Liver (tissue), 9 donors: ENCODE results near the gene BLOC1S3. TPM values are rescaled to one million over a fixed set of nuclear protein-coding genes. Genes with fewer than 3 reads are reported as not detected.
A peak's percentile ranks its signal among the peaks of the same experiment; 100 is the strongest.

Experiments
- DNase-seq: peaks from one replicate; pipeline ENCODE4 v3.0.0-alpha.2; 2017; ENCODE audit warnings: low spot score
- H3K27ac ChIP-seq, 2 donors: one replicate each; pipeline ENCODE4 v1.7.0; 2013; ENCODE audit warnings: inconsistent platforms in 2 of 2, low read length in 2 of 2, control low read depth in 1 of 2, low read depth in 1 of 2, mild to moderate bottlenecking in 1 of 2
- H3K27me3 ChIP-seq, 4 donors: one replicate each; pipeline versions ENCODE4 v1.6.1 to v1.7.0; 2013; ENCODE audit warnings: low read length in 3 of 4, inconsistent platforms in 1 of 4, mild to moderate bottlenecking in 1 of 4, moderate library complexity in 1 of 4; ENCODE audit not compliant: control insufficient read depth in 4 of 4, insufficient read depth in 4 of 4
- H3K36me3 ChIP-seq, 4 donors: one replicate each; pipeline versions ENCODE4 v1.6.1 to v1.7.0; 2013; ENCODE audit warnings: low read length in 3 of 4, mild to moderate bottlenecking in 3 of 4, low read depth in 1 of 4, moderate library complexity in 1 of 4; ENCODE audit not compliant: control insufficient read depth in 4 of 4, insufficient read depth in 3 of 4
- H3K4me1 ChIP-seq, 4 donors: one replicate each; pipeline versions ENCODE4 v1.6.1 to v1.7.0; 2013; ENCODE audit warnings: low read length in 3 of 4, mild to moderate bottlenecking in 3 of 4, moderate library complexity in 1 of 4; ENCODE audit not compliant: control insufficient read depth in 4 of 4, insufficient read depth in 4 of 4
- H3K4me3 ChIP-seq, 3 donors: one replicate each; pipeline versions ENCODE4 v1.6.1 to v1.7.0; 2013; ENCODE audit warnings: low read length in 3 of 3, control low read depth in 1 of 3, low read depth in 1 of 3, mild to moderate bottlenecking in 1 of 3
- H3K9ac ChIP-seq, 2 donors: one replicate each; pipeline ENCODE4 v1.7.0; 2013; ENCODE audit warnings: low read length in 2 of 2, mild to moderate bottlenecking in 2 of 2, moderate library complexity in 2 of 2, control low read depth in 1 of 2, low read depth in 1 of 2
- H3K9me3 ChIP-seq, 4 donors: one replicate each; pipeline versions ENCODE4 v1.6.1 to v1.7.0; 2013; ENCODE audit warnings: low read length in 3 of 4; ENCODE audit not compliant: control insufficient read depth in 4 of 4
- EGR1 ChIP-seq, 2 donors: IDR thresholded peaks; 2 replicates each; pipeline ENCODE4 v1.6.1; 2016 to 2018; ENCODE audit warnings: antibody characterized with exemption in 2 of 2, low read depth in 2 of 2
- FOXA1 ChIP-seq: IDR thresholded peaks from 2 replicates; pipeline ENCODE4 v1.6.1; 2016; ENCODE audit warnings: antibody characterized with exemption
- FOXA2 ChIP-seq: IDR thresholded peaks from 2 replicates; pipeline ENCODE4 v1.6.1; 2016; ENCODE audit warnings: antibody characterized with exemption
- HNF4G ChIP-seq: IDR thresholded peaks from 2 replicates; pipeline ENCODE4 v1.6.1; 2016; ENCODE audit warnings: antibody characterized with exemption
- MAX ChIP-seq: IDR thresholded peaks from 2 replicates; pipeline ENCODE4 v1.6.1; 2016; ENCODE audit warnings: antibody characterized with exemption
- RAD21 ChIP-seq, 2 donors: IDR thresholded peaks; 2 replicates each; pipeline ENCODE4 v1.6.1; 2016; ENCODE audit warnings: antibody characterized with exemption in 2 of 2, mild to moderate bottlenecking in 2 of 2
- REST ChIP-seq: IDR thresholded peaks from 2 replicates; pipeline ENCODE4 v1.6.1; 2016; ENCODE audit warnings: antibody characterized with exemption, mild to moderate bottlenecking
- SP1 ChIP-seq: IDR thresholded peaks from 2 replicates; pipeline ENCODE4 v1.6.1; 2018; ENCODE audit warnings: antibody characterized with exemption, mild to moderate bottlenecking
- TAF1 ChIP-seq: conservative IDR thresholded peaks from 2 replicates; pipeline ENCODE4 v1.6.1; 2016; ENCODE audit warnings: antibody characterized with exemption, mild to moderate bottlenecking
- YY1 ChIP-seq: IDR thresholded peaks from 2 replicates; pipeline ENCODE4 v1.6.1; 2016; ENCODE audit warnings: antibody characterized with exemption, mild to moderate bottlenecking
- WGBS: extraction: QIAGEN DNeasy Blood & Tissue Kit; methylation state at CpG from one replicate; pipeline ENCODE4 v1.1.7; 2013; 5-methylcytosine and 5-hydroxymethylcytosine counted together
- polyA plus RNA-seq, 2 donors: library from polyadenylated mRNA; stranded (reverse) in 1 of 2; unstranded in 1 of 2; fragments of 200-250 nt in 1 of 2; fragments of >200 nt in 1 of 2; fragmentation: Nextera tagmentation in 1 of 2; extraction: Ambion mirVana in 1 of 2; gene quantifications; one replicate each; pipeline versions ENCODE4 v1.2.1 to v1.2.3, GENCODE V29; 2013 to 2015
- total RNA-seq, 2 donors: library from RNA; depleted of rRNA; stranded (reverse); fragments of >200 nt; gene quantifications; one replicate each; pipeline ENCODE4 v1.2.3, GENCODE V29; 2014
- TF ChIP-seq, protein P1 (sequence below): fragments of 150-350 bp; IDR thresholded peaks from 2 replicates; pipeline ENCODE4 v1.5.1; 2017; ENCODE audit warnings: improper control_type of control experiment, low read depth, low read length; ENCODE audit not compliant: missing input control
- TF ChIP-seq, protein P2 (sequence below): IDR thresholded peaks from 2 replicates; pipeline ENCODE4 v1.6.1; 2016; ENCODE audit warnings: antibody characterized with exemption
- donor health status: healthy.
- donor health status: healthy.
- donor health status: healthy.
- donor health status: healthy.
- donor health status: healthy.

Gene BLOC1S3
- total and polyA plus RNA-seq, 4 donors: 2.7 to 4.6 (median 4.2) TPM

DNA sequence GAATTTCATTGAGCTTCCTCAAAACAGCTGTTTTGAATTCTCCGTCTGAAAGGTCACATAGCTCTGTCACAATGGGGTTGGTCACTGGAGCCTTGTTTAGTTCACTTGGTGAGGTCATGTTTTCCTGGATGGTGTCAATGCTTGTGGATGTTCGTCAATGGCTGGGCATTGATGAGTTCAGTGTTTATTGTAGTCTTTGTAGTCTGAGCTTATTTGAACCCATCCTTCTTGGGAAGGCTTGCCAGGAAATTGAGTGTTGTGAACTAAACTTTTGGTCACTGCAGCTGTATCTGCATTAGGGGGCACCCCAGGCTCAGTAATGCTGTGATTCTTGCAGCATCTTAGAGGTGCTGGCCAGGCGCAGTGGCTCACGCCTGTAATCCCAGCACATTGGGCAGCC, 22.0 kb downstream of the BLOC1S3 start:
- no peaks in the 10 kb centered on the region for H3K9me3 ChIP-seq
- 75% methylated on average over 4 of the region's 4 CpGs for WGBS
- H3K27ac ChIP-seq: no peak overlapping the region
- peaks cover 0 to 2% (median 0%) of the 10 kb centered on the region in 4 donors for H3K4me1 ChIP-seq
- H3K4me3 ChIP-seq: no peak overlapping the region
- H3K27me3 ChIP-seq: no peaks in the 10 kb centered on the region
- no peaks in the 10 kb centered on the region for H3K36me3 ChIP-seq
- no peak overlapping the region for H3K9ac ChIP-seq
- DNase-seq: no peak
- TF ChIP-seq, protein P1, sequence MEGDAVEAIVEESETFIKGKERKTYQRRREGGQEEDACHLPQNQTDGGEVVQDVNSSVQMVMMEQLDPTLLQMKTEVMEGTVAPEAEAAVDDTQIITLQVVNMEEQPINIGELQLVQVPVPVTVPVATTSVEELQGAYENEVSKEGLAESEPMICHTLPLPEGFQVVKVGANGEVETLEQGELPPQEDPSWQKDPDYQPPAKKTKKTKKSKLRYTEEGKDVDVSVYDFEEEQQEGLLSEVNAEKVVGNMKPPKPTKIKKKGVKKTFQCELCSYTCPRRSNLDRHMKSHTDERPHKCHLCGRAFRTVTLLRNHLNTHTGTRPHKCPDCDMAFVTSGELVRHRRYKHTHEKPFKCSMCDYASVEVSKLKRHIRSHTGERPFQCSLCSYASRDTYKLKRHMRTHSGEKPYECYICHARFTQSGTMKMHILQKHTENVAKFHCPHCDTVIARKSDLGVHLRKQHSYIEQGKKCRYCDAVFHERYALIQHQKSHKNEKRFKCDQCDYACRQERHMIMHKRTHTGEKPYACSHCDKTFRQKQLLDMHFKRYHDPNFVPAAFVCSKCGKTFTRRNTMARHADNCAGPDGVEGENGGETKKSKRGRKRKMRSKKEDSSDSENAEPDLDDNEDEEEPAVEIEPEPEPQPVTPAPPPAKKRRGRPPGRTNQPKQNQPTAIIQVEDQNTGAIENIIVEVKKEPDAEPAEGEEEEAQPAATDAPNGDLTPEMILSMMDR: peak; percentile 39
- TF ChIP-seq SP1: no peak
- no peak for TF ChIP-seq EGR1 (IDR thresholded peaks at IDR 0.05; ENCODE audit: low read depth in 2 of 2)
- peak; percentile 71 to 77 for TF ChIP-seq RAD21 (IDR thresholded peaks at IDR 0.05)
- TF ChIP-seq REST: no peak

DNA sequence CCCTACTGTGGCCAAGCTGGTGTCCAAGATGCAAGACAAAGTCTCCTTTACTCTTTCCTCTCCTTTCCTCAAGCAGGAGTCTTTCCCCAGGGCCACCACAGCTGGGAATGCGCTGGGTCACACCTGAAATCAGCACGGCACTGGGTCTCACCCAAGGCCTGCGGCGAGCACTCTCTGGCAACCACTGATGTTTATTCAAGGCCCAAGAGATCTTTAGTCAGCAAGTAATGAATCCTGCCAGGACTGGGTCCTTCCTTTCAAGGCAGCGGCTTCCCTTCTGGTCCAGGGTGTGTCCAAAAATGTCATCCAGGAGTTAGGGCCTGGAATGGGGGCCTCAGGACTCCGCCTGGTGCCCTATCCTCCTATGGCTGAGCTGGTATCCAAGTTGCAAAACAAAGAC, 24.1 kb downstream of the BLOC1S3 start:
- no peak for TF ChIP-seq RAD21 (IDR thresholded peaks at IDR 0.05)
- no peak for TF ChIP-seq REST
- TF ChIP-seq TAF1: no peak
- TF ChIP-seq, protein P1: no peak
- TF ChIP-seq HNF4G: no peak
- no peak for TF ChIP-seq FOXA1
- TF ChIP-seq, protein P2, sequence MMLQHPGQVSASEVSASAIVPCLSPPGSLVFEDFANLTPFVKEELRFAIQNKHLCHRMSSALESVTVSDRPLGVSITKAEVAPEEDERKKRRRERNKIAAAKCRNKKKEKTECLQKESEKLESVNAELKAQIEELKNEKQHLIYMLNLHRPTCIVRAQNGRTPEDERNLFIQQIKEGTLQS: no peak
- TF ChIP-seq EGR1 (IDR thresholded peaks at IDR 0.05; ENCODE audit: low read depth in 2 of 2): no peak
- TF ChIP-seq MAX: no peak
- no peak for TF ChIP-seq FOXA2
- no peak for TF ChIP-seq YY1
- WGBS: 89% methylated on average over 6 of the region's 6 CpGs
- Histone ChIP-seq H3K36me3 (no peaks in the 10 kb centered on the region), H3K9me3 (no peaks in the 10 kb centered on the region), H3K9ac (no peak overlapping the region), H3K4me3 (no peak overlapping the region), H3K27ac (no peak overlapping the region), H3K27me3 (no peaks in the 10 kb centered on the region), H3K4me1 (peaks cover 0 to 2% (median 0%) of the 10 kb centered on the region in 4 donors)
- no peak for DNase-seq
